Measurements from ENCODE around the gene AQP3. TPM values are rescaled to one million over a fixed set of nuclear protein-coding genes. Genes with fewer than 3 reads are reported as not detected.

The AQP3 gene
- polyA plus RNA-seq, 1 donor = 103 TPM

DNA sequence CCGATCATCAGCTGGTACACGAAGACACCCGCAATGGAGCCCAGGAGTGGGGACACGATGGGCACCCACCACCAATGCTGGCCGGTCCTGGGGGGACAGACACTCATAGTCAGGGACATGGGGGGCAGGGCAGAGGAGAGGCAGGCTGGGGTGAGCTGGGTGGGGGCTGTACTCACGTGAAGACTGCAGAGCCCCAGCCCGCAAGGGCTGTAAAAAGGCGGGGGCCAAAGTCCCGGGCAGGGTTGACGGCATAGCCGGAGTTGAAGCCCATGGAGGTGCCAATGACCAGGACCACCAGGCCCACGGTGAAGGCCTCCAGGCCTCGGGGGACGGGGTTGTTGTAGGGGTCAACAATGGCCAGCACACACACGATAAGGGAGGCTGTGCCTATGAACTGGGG lies 5.3 kb downstream of the AQP3 start:
- no peaks in the 10 kb centered on the region for H3K27me3 ChIP-seq (ENCODE audit: control insufficient read depth, insufficient read depth, low read length)
- H3K9me3 ChIP-seq (ENCODE audit: control insufficient read depth, low read depth, low read length) = no peaks in the 10 kb centered on the region
- H3K4me1 ChIP-seq (ENCODE audit: control insufficient read depth, insufficient read depth, low read length) = peaks cover 61% of the 10 kb centered on the region
- no peak overlapping the region for H3K4me3 ChIP-seq (ENCODE audit: low read length)
- H3K36me3 ChIP-seq (ENCODE audit: control insufficient read depth, insufficient read depth, low read length) = peaks cover 28% of the 10 kb centered on the region
- DNase-seq = peak in 1 of 2 donors; percentile 14
- WGBS (ENCODE audit: insufficient coverage, low lambda C conversion rate) = no CpG with 5 or more reads among the region's 15 CpGs
- peak overlapping the region; percentile 95 for H3K27ac ChIP-seq (ENCODE audit: low read length)

DNA sequence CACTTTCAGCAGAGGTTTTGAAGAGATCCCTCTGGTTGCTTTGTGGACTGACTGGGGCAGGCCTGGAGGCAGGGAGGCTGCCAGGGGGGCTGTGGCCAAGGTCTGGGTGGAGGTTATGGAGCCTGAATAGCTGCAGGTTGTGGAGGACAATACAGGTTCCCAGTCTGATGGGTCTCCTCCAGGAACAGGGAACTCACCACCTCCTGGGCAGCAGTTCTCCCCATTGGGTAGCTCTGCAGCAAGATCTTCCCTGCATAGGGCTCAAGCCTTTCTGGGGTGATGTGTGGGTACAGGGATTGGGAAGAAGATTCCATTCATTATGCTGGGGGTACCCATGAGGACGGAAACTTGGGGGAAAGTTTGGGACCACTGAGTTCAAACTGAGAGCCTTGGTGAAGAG lies 6.8 kb downstream of the AQP3 start:
- Histone ChIP-seq H3K4me1 (ENCODE audit: control insufficient read depth, insufficient read depth, low read length) (peaks cover 60% of the 10 kb centered on the region), H3K36me3 (ENCODE audit: control insufficient read depth, insufficient read depth, low read length) (peaks cover 28% of the 10 kb centered on the region), H3K9me3 (ENCODE audit: control insufficient read depth, low read depth, low read length) (no peaks in the 10 kb centered on the region), H3K4me3 (ENCODE audit: low read length) (no peak overlapping the region), H3K27me3 (ENCODE audit: control insufficient read depth, insufficient read depth, low read length) (no peaks in the 10 kb centered on the region), H3K27ac (ENCODE audit: low read length) (no peak overlapping the region)
- DNase-seq = no peak
- no CpG with 5 or more reads among the region's 1 CpG for WGBS (ENCODE audit: insufficient coverage, low lambda C conversion rate)

GRCh38 chr9:33440204-33440603 lies 7.2 kb downstream of the AQP3 start:
- no peak overlapping the region for H3K27ac ChIP-seq (ENCODE audit: low read length)
- H3K27me3 ChIP-seq (ENCODE audit: control insufficient read depth, insufficient read depth, low read length) = no peaks in the 10 kb centered on the region
- H3K4me1 ChIP-seq (ENCODE audit: control insufficient read depth, insufficient read depth, low read length) = peaks cover 62% of the 10 kb centered on the region
- peaks cover 28% of the 10 kb centered on the region for H3K36me3 ChIP-seq (ENCODE audit: control insufficient read depth, insufficient read depth, low read length)
- DNase-seq = no peak
- H3K4me3 ChIP-seq (ENCODE audit: low read length) = no peak overlapping the region
- H3K9me3 ChIP-seq (ENCODE audit: control insufficient read depth, low read depth, low read length) = no peaks in the 10 kb centered on the region
- WGBS (ENCODE audit: insufficient coverage, low lambda C conversion rate) = no CpG with 5 or more reads among the region's 7 CpGs

GRCh38 chr9:33439731-33440130 lies 7.7 kb downstream of the AQP3 start:
- Histone ChIP-seq H3K4me3 (ENCODE audit: low read length) (no peak overlapping the region), H3K9me3 (ENCODE audit: control insufficient read depth, low read depth, low read length) (no peaks in the 10 kb centered on the region), H3K36me3 (ENCODE audit: control insufficient read depth, insufficient read depth, low read length) (peaks cover 28% of the 10 kb centered on the region), H3K27ac (ENCODE audit: low read length) (peak overlapping the region; percentile 9), H3K27me3 (ENCODE audit: control insufficient read depth, insufficient read depth, low read length) (no peaks in the 10 kb centered on the region), H3K4me1 (ENCODE audit: control insufficient read depth, insufficient read depth, low read length) (peaks cover 64% of the 10 kb centered on the region)
- DNase-seq = no peak
- WGBS (ENCODE audit: insufficient coverage, low lambda C conversion rate) = no CpG with 5 or more reads among the region's 6 CpGs

- peak in 1 of 2 donors; percentile 20 for DNase-seq
- no peaks in the 10 kb centered on the region for H3K27me3 ChIP-seq (ENCODE audit: control insufficient read depth, insufficient read depth, low read length)
- WGBS (ENCODE audit: insufficient coverage, low lambda C conversion rate) = no CpG with 5 or more reads among the region's 7 CpGs
- peaks cover 64% of the 10 kb centered on the region for H3K4me1 ChIP-seq (ENCODE audit: control insufficient read depth, insufficient read depth, low read length)
- no peak overlapping the region for H3K4me3 ChIP-seq (ENCODE audit: low read length)
- H3K27ac ChIP-seq (ENCODE audit: low read length) = peak overlapping the region; percentile 9
- H3K36me3 ChIP-seq (ENCODE audit: control insufficient read depth, insufficient read depth, low read length) = peaks cover 28% of the 10 kb centered on the region
- no peaks in the 10 kb centered on the region for H3K9me3 ChIP-seq (ENCODE audit: control insufficient read depth, low read depth, low read length)
Observed at GRCh38 chr9:33438926-33439680, 8.3 kb downstream of the AQP3 start.

GRCh38 chr9:33437898-33438297 lies 9.5 kb downstream of the AQP3 start:
- WGBS (ENCODE audit: insufficient coverage, low lambda C conversion rate) = no CpG with 5 or more reads among the region's 1 CpG
- Histone ChIP-seq H3K4me3 (ENCODE audit: low read length) (no peak overlapping the region), H3K9me3 (ENCODE audit: control insufficient read depth, low read depth, low read length) (no peaks in the 10 kb centered on the region), H3K36me3 (ENCODE audit: control insufficient read depth, insufficient read depth, low read length) (peaks cover 20% of the 10 kb centered on the region), H3K27ac (ENCODE audit: low read length) (no peak overlapping the region), H3K4me1 (ENCODE audit: control insufficient read depth, insufficient read depth, low read length) (peaks cover 57% of the 10 kb centered on the region), H3K27me3 (ENCODE audit: control insufficient read depth, insufficient read depth, low read length) (no peaks in the 10 kb centered on the region)
- no peak for DNase-seq

DNA sequence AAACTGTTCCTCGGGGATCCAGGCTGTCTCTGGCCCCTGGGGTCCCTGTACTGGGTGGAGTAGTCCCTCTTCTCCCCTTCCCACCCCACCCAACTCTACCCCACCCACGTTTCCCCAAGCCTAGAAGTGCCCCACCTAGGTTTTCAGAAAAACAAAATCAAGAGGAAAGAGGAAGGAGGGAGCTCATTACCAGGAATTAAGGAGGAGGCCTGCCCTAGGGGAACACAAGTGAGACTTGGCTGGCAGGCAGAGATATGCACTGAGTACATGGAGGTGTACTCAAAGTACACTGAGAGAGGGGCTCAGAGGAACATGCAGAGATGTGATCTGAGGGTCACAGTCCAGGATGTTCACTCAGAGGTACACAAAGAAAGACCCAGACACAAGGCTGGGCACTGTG lies 10.2 kb downstream of the AQP3 start:
- H3K4me3 ChIP-seq (ENCODE audit: low read length) = no peak overlapping the region
- WGBS (ENCODE audit: insufficient coverage, low lambda C conversion rate) = no CpG with 5 or more reads among the region's 2 CpGs
- no peak overlapping the region for H3K27ac ChIP-seq (ENCODE audit: low read length)
- H3K36me3 ChIP-seq (ENCODE audit: control insufficient read depth, insufficient read depth, low read length) = peaks cover 13% of the 10 kb centered on the region
- H3K9me3 ChIP-seq (ENCODE audit: control insufficient read depth, low read depth, low read length) = no peaks in the 10 kb centered on the region
- H3K27me3 ChIP-seq (ENCODE audit: control insufficient read depth, insufficient read depth, low read length) = no peaks in the 10 kb centered on the region
- peak in 1 of 2 donors; percentile 20 for DNase-seq
- peaks cover 50% of the 10 kb centered on the region for H3K4me1 ChIP-seq (ENCODE audit: control insufficient read depth, insufficient read depth, low read length)

DNA sequence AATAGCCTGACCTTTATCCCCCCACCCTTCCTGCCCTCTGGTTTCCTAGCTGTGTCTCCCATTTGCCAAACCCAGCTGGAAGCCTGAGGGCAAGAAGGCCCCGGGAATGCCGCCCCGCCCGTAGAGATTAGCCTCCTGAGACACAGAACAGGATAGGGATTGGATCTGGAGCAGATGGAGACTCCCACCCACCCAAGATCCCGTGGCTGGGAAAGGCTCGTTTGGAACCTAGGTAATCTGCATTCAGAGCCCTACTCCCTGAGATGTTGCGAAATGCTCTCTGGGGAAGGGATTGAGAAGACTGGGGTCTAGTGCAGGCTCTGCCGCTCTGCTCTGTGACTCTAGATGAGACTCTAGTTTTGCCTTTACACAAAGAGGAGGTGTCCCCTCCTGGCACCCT lies 10.9 kb downstream of the AQP3 start:
- Histone ChIP-seq H3K27ac (ENCODE audit: low read length) (no peak overlapping the region), H3K9me3 (ENCODE audit: control insufficient read depth, low read depth, low read length) (no peaks in the 10 kb centered on the region), H3K4me1 (ENCODE audit: control insufficient read depth, insufficient read depth, low read length) (peaks cover 43% of the 10 kb centered on the region), H3K36me3 (ENCODE audit: control insufficient read depth, insufficient read depth, low read length) (peaks cover 5% of the 10 kb centered on the region), H3K4me3 (ENCODE audit: low read length) (no peak overlapping the region), H3K27me3 (ENCODE audit: control insufficient read depth, insufficient read depth, low read length) (no peaks in the 10 kb centered on the region)
- no CpG with 5 or more reads among the region's 8 CpGs for WGBS (ENCODE audit: insufficient coverage, low lambda C conversion rate)
- peak in 1 of 2 donors; percentile 56 for DNase-seq

DNA sequence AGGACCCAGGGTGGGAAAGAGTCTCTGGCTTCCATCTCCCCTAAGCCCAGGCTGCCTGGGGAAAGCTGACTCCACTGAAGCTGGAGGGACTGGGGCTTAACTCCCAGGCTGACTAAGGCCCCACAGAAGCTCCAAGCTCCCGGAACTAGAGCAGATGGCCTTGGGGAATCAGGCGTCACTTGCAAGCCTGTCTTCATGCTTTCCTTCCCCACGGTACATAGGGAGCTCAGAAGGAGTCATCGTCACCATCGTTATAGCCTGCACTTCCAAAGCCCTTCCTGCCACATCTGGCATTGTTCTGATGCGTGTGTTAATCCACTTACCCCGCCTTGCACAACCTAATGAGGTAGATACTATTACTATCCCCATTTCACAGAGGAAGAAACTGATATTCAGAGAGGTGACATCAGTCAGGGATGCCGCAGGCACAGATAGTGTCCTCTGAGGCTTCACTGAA lies 11.5 kb downstream of the AQP3 start:
- WGBS (ENCODE audit: insufficient coverage, low lambda C conversion rate) = 73% methylated on average over 3 of the region's 8 CpGs
- Histone ChIP-seq H3K4me3 (ENCODE audit: low read length) (no peak overlapping the region), H3K27me3 (ENCODE audit: control insufficient read depth, insufficient read depth, low read length) (no peaks in the 10 kb centered on the region), H3K36me3 (ENCODE audit: control insufficient read depth, insufficient read depth, low read length) (peaks cover 2% of the 10 kb centered on the region), H3K27ac (ENCODE audit: low read length) (no peak overlapping the region), H3K4me1 (ENCODE audit: control insufficient read depth, insufficient read depth, low read length) (peaks cover 43% of the 10 kb centered on the region), H3K9me3 (ENCODE audit: control insufficient read depth, low read depth, low read length) (no peaks in the 10 kb centered on the region)
- peak in 1 of 2 donors; percentile 13 for DNase-seq

GRCh38 chr9:33434317-33435105 lies 12.9 kb downstream of the AQP3 start:
- H3K36me3 ChIP-seq (ENCODE audit: control insufficient read depth, insufficient read depth, low read length) = no peaks in the 10 kb centered on the region
- H3K27ac ChIP-seq (ENCODE audit: low read length) = peak overlapping the region; percentile 53
- H3K4me3 ChIP-seq (ENCODE audit: low read length) = no peak overlapping the region
- H3K27me3 ChIP-seq (ENCODE audit: control insufficient read depth, insufficient read depth, low read length) = no peaks in the 10 kb centered on the region
- WGBS (ENCODE audit: insufficient coverage, low lambda C conversion rate) = 100% methylated on average over 1 of the region's 16 CpGs
- peaks cover 38% of the 10 kb centered on the region for H3K4me1 ChIP-seq (ENCODE audit: control insufficient read depth, insufficient read depth, low read length)
- H3K9me3 ChIP-seq (ENCODE audit: control insufficient read depth, low read depth, low read length) = no peaks in the 10 kb centered on the region
- DNase-seq = peak; percentile 86 to 88
